ENCODE measurements around the gene KMT2C.
"Not testable (repeated sequence)": the region's sequence is repeated elsewhere in the genome, so short reads cannot be mapped to it uniquely, and the experiment has no call there.

GRCh38 chr7:152380931-152381578, 54.7 kb downstream of the KMT2C start:
- not testable (repeated sequence) for TF ChIP-seq CTCF, POLR2AphosphoS5 (IDR thresholded peaks at IDR 0.05)

Data from esophagus muscularis mucosa (tissue), 3 donors.